Effector memory CD4-positive, alpha-beta T cell (primary cell): ENCODE results near the gene SPNS2.

Experiments used
- DNase-seq, 3 donors: peaks; one replicate each; pipeline ENCODE4 v3.0.0-alpha.2; 2020
- H3K27ac ChIP-seq: 2 replicates; pipeline ENCODE4 v1.7.0; 2013; ENCODE audit warnings: mild to moderate bottlenecking, low read length, moderate library complexity; ENCODE audit not compliant: insufficient read depth, poor library complexity, severe bottlenecking
- H3K27me3 ChIP-seq: replicated peaks from 2 replicates; pipeline ENCODE4 v1.7.0; 2013; ENCODE audit warnings: mild to moderate bottlenecking, low read length; ENCODE audit not compliant: insufficient read depth, control insufficient read depth, poor library complexity, severe bottlenecking
- H3K36me3 ChIP-seq: 2 replicates; pipeline ENCODE4 v1.7.0; 2013; ENCODE audit warnings: mild to moderate bottlenecking, low read length, moderate library complexity; ENCODE audit not compliant: control insufficient read depth, insufficient read depth
- H3K4me1 ChIP-seq: 2 replicates; pipeline ENCODE4 v1.7.0; 2013; ENCODE audit warnings: low read length, mild to moderate bottlenecking; ENCODE audit not compliant: control insufficient read depth, insufficient read depth, poor library complexity, severe bottlenecking
- H3K4me3 ChIP-seq: 2 replicates; pipeline ENCODE4 v1.7.0; 2013; ENCODE audit warnings: low read length, low read depth, mild to moderate bottlenecking; ENCODE audit not compliant: insufficient read depth, poor library complexity, severe bottlenecking
- H3K9me3 ChIP-seq: 2 replicates; pipeline ENCODE4 v1.7.0; 2013; ENCODE audit warnings: mild to moderate bottlenecking, low read length, moderate library complexity; ENCODE audit not compliant: control insufficient read depth

SPNS2 gene

GRCh38 chr17:4538236-4539002, 39.7 kb downstream of the SPNS2 start:
- H3K36me3 ChIP-seq = peaks cover 51% of the 10 kb centered on the region

GRCh38 chr17:4539025-4539424, 40.3 kb downstream of the SPNS2 start:
- H3K9me3 ChIP-seq = no peaks in the 10 kb centered on the region
- no peak for DNase-seq
- no peak overlapping the region for H3K27ac ChIP-seq
- H3K36me3 ChIP-seq = peaks cover 57% of the 10 kb centered on the region
- H3K4me3 ChIP-seq = no peak overlapping the region
- no peaks in the 10 kb centered on the region for H3K27me3 ChIP-seq
- H3K4me1 ChIP-seq = no peaks in the 10 kb centered on the region

More at GRCh38 chr17:4538236-4539002, 39.7 kb downstream of the SPNS2 start:
- Histone ChIP-seq H3K27ac (no peak overlapping the region), H3K27me3 (no peaks in the 10 kb centered on the region), H3K4me1 (no peaks in the 10 kb centered on the region), H3K9me3 (no peaks in the 10 kb centered on the region), H3K4me3 (no peak overlapping the region)
- DNase-seq = no peak

DNA sequence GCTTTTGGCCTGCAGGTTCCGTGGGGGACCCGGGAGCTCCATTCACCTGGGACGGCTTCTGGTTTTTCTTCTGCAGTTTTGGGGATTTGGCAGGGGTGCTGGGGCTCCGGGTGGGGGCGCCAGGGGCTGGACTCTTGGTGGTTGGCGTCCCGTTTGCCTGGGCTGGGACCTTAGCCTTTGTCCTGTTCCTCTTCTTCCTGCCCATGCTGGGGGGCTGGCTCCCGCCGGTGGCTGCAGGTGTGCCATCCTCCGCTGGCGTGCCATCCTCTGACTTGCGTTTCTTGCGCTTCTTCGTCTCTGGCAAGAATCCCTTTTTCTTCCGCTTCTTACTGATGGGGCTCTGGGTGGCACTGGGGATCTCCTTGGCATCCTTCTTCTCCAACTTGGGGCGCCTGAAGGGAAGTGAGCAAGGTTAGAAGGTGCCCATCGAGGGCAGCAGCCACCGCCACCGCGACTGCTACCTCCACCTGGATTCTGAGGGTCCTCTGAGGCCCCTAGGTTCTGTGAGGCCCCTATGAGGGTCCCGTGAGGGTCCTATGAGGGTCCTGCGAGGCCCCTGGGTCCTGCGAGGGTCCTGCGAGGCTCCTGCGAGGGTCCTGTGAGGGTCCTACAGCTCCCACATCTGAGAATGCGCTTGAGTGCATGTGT, 41.0 kb downstream of the SPNS2 start:
- Histone ChIP-seq H3K4me3 (no peak overlapping the region), H3K4me1 (no peaks in the 10 kb centered on the region), H3K27me3 (no peaks in the 10 kb centered on the region), H3K9me3 (no peaks in the 10 kb centered on the region), H3K27ac (no peak overlapping the region), H3K36me3 (peaks cover 61% of the 10 kb centered on the region)
- no peak for DNase-seq

GRCh38 chr17:4540224-4540651, 41.6 kb downstream of the SPNS2 start:
- Histone ChIP-seq H3K36me3 (peaks cover 64% of the 10 kb centered on the region), H3K27ac (no peak overlapping the region)
- DNase-seq = no peak

GRCh38 chr17:4540687-4541327, 42.1 kb downstream of the SPNS2 start:
- no peak overlapping the region for H3K27ac ChIP-seq
- no peak for DNase-seq
- H3K36me3 ChIP-seq = peaks cover 70% of the 10 kb centered on the region
- H3K27me3 ChIP-seq = no peaks in the 10 kb centered on the region
- H3K4me3 ChIP-seq = no peak overlapping the region
- no peaks in the 10 kb centered on the region for H3K9me3 ChIP-seq
- no peaks in the 10 kb centered on the region for H3K4me1 ChIP-seq

More at GRCh38 chr17:4540224-4540651, 41.6 kb downstream of the SPNS2 start:
- H3K27me3 ChIP-seq = no peaks in the 10 kb centered on the region
- no peaks in the 10 kb centered on the region for H3K4me1 ChIP-seq
- no peaks in the 10 kb centered on the region for H3K9me3 ChIP-seq
- no peak overlapping the region for H3K4me3 ChIP-seq

- Histone ChIP-seq H3K36me3 (peaks cover 74% of the 10 kb centered on the region), H3K4me3 (no peak overlapping the region), H3K9me3 (no peaks in the 10 kb centered on the region)
Measured at GRCh38 chr17:4541328-4542002, 42.8 kb downstream of the SPNS2 start.

DNA sequence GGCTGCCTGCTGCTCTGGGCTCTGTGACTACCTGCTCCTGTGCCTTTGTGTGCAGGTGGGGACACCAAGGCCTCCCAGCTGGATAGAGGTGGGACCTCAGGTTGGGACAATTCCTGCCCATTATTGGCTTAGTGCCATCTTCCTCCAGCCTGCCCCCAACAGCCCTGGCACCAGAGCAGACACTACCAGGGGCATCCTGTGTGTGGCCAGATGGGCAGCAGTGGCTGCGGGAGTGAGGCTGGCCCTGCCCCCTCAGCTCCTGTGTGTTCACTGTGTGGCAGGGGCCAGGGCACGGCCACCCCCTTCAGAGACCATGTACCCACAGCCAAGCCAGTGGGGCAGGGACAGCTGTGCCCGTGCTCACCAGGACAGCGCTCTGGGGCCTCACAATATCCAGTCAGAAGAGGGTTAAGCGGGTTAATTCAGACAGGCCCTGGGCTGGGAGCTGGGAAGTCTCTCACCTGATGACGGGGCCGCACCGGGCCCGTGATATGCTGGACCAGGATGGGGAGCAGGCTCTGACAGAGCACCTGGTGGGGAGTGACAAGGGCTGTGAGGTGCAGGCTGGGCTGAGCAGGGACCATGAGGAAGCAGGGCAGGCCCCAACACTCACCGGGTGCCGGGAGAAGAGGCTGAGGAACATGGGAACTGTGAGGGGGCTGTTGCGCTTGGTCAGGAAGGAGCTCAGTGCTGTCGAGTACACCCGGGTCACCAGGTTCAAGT, 43.5 kb downstream of the SPNS2 start:
- H3K9me3 ChIP-seq = no peaks in the 10 kb centered on the region
- H3K27me3 ChIP-seq = no peaks in the 10 kb centered on the region
- no peak overlapping the region for H3K27ac ChIP-seq
- peaks cover 81% of the 10 kb centered on the region for H3K36me3 ChIP-seq
- H3K4me1 ChIP-seq = no peaks in the 10 kb centered on the region
- DNase-seq = no peak
- no peak overlapping the region for H3K4me3 ChIP-seq

More at GRCh38 chr17:4541328-4542002, 42.8 kb downstream of the SPNS2 start:
- no peak for DNase-seq
- H3K27me3 ChIP-seq = no peaks in the 10 kb centered on the region
- H3K27ac ChIP-seq = no peak overlapping the region
- no peaks in the 10 kb centered on the region for H3K4me1 ChIP-seq

GRCh38 chr17:4542726-4543191, 44.1 kb downstream of the SPNS2 start:
- H3K4me1 ChIP-seq = no peaks in the 10 kb centered on the region
- DNase-seq = no peak
- H3K9me3 ChIP-seq = no peaks in the 10 kb centered on the region
- no peak overlapping the region for H3K4me3 ChIP-seq
- no peak overlapping the region for H3K27ac ChIP-seq
- H3K36me3 ChIP-seq = peaks cover 87% of the 10 kb centered on the region
- H3K27me3 ChIP-seq = no peaks in the 10 kb centered on the region

DNA sequence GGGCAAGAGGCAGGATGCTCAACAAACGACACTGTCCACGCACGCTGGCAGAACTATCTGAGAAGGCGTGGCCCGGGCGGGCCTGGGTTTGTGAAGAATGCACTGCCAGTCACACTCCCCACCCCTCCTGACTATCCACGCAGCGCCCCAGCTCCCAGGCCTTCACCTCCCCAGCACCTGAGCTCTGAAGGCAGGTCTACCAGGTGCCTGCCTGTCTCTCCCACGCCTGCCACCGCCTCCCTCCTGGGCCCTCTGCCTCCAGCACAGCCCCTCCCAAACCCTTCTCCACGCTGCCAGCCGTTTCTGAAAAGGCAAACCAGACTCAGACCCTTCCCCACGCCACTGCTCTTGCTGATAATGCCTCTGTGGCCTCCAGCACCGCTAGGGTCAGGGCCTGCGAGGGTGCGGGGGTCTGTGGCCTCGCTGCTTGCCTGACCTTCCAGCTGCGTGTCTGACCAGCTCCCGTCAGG, 44.9 kb downstream of the SPNS2 start:
- Histone ChIP-seq H3K4me1 (no peaks in the 10 kb centered on the region), H3K27me3 (no peaks in the 10 kb centered on the region), H3K27ac (no peak overlapping the region), H3K4me3 (no peak overlapping the region), H3K9me3 (no peaks in the 10 kb centered on the region), H3K36me3 (peaks cover 92% of the 10 kb centered on the region)
- DNase-seq = no peak
